Posterior vena cava (tissue), 2 donors: Measurements from ENCODE around the gene SLC48A1. TPM values are rescaled to one million over a fixed set of nuclear protein-coding genes. Genes with fewer than 3 reads are reported as not detected.
A peak's percentile ranks its signal among the peaks of the same experiment; 100 is the strongest.

Experiments
- DNase-seq: peaks from one replicate; pipeline ENCODE4 v3.0.0-alpha.2; 2020; ENCODE audit warnings: low spot score
- intact Hi-C, 2 donors: fragments of 100-400 bp; cut with DNase I; formaldehyde crosslinking; loops; one replicate each; pipeline versions ENCODE4 v1.14.1 to v1.14.2; 2022 to 2023
- total RNA-seq, 2 donors: library from RNA; stranded (reverse); fragmentation: NEBNext Ultra II Directional; extraction: Animal tissue kit (Norgen Biotek cat#: 25700); gene quantifications; one replicate each; pipeline ENCODE4 v1.2.1, GENCODE V29; 2021
- donor health status: DM: yes; HTN: yes; CAD: no.
- donor health status: DM: yes; HTN: yes; CAD: no.

SLC48A1 gene
- total RNA-seq, 2 donors from 2014 or later: 28.5 to 33.8 TPM

DNA sequence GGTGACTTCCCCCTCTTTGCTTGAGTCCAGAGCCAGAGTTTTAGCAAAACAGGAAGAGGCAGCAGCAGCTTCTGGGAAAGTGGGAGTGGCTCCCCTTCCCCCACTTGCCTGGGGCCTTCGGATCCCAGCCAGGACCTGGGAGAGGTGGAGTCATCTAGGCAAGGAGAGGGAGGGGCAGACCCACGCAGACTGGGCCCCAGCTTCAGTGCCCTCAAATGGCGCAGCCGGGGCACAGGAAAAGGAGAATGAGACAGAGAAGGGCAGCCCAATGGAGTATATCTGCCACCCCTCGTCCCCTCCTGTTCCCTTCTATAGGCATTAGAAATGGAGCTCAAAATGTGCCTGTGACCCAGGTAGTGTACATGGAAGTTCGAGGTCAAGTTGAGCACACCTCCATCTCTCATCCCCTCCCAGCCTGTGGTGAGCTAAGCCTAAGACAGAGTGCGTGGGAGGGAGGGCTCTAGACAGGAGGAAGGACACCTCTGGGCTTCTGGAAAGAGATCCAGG is 56.0 kb downstream of the SLC48A1 start:
- peak; percentile 92 for DNase-seq
- intact Hi-C loops: no loop called here

DNA sequence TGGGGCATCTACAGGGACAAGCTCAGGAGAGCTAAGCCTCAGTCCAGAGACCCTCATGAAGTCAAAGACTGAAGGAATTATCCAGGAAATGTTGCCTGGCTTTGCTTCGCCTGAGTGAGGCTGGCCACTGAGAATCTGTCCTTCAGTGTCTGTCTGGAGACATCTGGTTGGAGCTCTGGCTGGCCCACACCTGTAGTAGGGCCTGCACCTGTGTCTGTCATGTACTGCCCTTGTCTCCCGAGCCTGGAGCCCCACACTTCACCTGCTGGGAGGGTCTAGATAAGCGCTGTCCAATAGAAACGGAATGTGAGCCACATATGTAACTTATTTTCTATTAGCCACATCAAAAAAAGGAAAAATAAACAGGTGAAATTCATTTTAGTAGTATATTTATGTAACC is 56.5 kb downstream of the SLC48A1 start:
- no peak for DNase-seq
- intact Hi-C loops: no loop called here

Other genes starting within 250 kb of the SLC48A1 start
- gene RPAP3, start 67.2 kb upstream of the SLC48A1 start, total RNA-seq: 10 to 100 TPM; 23.2 to 24.0 TPM
- 1 to 10 TPM in 1 of 2 donors, under 1 TPM in 1; 0.38 to 1.7 TPM for gene ENDOU, start 47.7 kb upstream of the SLC48A1 start, total RNA-seq
- gene RAPGEF3, start 14.4 kb upstream of the SLC48A1 start, total RNA-seq: 10 to 100 TPM; 18.3 to 33.5 TPM
- gene HDAC7, start 46.7 kb downstream of the SLC48A1 start, total RNA-seq: 100 to 1,000 TPM; 111 to 126 TPM
- gene VDR, start 131.8 kb downstream of the SLC48A1 start, total RNA-seq: 10 to 100 TPM in 1 of 2 donors, 1 to 10 TPM in 1; 9.6 to 10.2 TPM
- gene TMEM106C, start 190.4 kb downstream of the SLC48A1 start, total RNA-seq: 10 to 100 TPM; 29.5 to 36.1 TPM
- gene COL2A1, start 231.2 kb downstream of the SLC48A1 start, total RNA-seq: not detected